Loucy (cell line): ENCODE results near the gene FGF14.

Source experiments
- H2AFZ ChIP-seq: fragments of 200-600 bp; sonication (generic); 2 replicates; pipeline ENCODE4 v1.6.0; 2016; ENCODE audit warnings: antibody characterized with exemption, mild to moderate bottlenecking, low read length, moderate library complexity
- H3F3A ChIP-seq: fragments of 200-600 bp; 2 replicates; pipeline ENCODE4 v1.6.0; 2016; ENCODE audit warnings: antibody characterized with exemption, low read depth, mild to moderate bottlenecking
- H3K27me3 ChIP-seq: fragments of 200-600 bp; sonication (generic); 2 replicates; pipeline ENCODE4 v1.6.1; 2014; ENCODE audit warnings: low read length, mild to moderate bottlenecking; ENCODE audit not compliant: insufficient read depth, poor library complexity, severe bottlenecking
- H3K36me3 ChIP-seq: fragments of 200-600 bp; sonication (generic); 2 replicates; pipeline ENCODE4 v1.6.1; 2016; ENCODE audit warnings: low read length; ENCODE audit not compliant: insufficient read depth
- H3K4me1 ChIP-seq: fragments of 200-600 bp; sonication (generic); 2 replicates; pipeline ENCODE4 v1.5.1; 2014; ENCODE audit warnings: low read length, mild to moderate bottlenecking; ENCODE audit not compliant: insufficient read depth, poor library complexity, severe bottlenecking
- H3K4me2 ChIP-seq: fragments of 200-600 bp; sonication (generic); 2 replicates; pipeline ENCODE4 v1.6.0; 2014; ENCODE audit warnings: antibody characterized with exemption, low read length, low read depth, mild to moderate bottlenecking; ENCODE audit not compliant: poor library complexity, severe bottlenecking
- H3K4me3 ChIP-seq: fragments of 200-600 bp; sonication (generic); 2 replicates; pipeline ENCODE4 v1.5.1; 2014; ENCODE audit warnings: low read length, mild to moderate bottlenecking, mixed read lengths; ENCODE audit not compliant: poor library complexity, severe bottlenecking
- H3K79me2 ChIP-seq: fragments of 200-600 bp; sonication (generic); 2 replicates; pipeline ENCODE4 v1.6.1; 2014; ENCODE audit warnings: low read length; ENCODE audit not compliant: insufficient read depth
- H3K9ac ChIP-seq: fragments of 200-600 bp; sonication (generic); 2 replicates; pipeline ENCODE4 v1.6.0; 2014; ENCODE audit warnings: mild to moderate bottlenecking, low read depth, low read length, moderate library complexity; ENCODE audit not compliant: poor library complexity, severe bottlenecking
- H3K9me2 ChIP-seq: fragments of 200-600 bp; sonication (generic); replicated peaks from 2 replicates; pipeline ENCODE4 v1.6.1; 2016; ENCODE audit warnings: low read depth, low read length, mixed read lengths
- H3K9me3 ChIP-seq: fragments of 200-600 bp; sonication (generic); 2 replicates; pipeline ENCODE4 v1.6.1; 2014; ENCODE audit warnings: mild to moderate bottlenecking, antibody characterized with exemption, low read length, low read depth; ENCODE audit not compliant: insufficient read depth
- H4K20me1 ChIP-seq: fragments of 200-600 bp; sonication (generic); 2 replicates; pipeline ENCODE4 v1.6.0; 2014; ENCODE audit warnings: antibody characterized with exemption, low read length, mild to moderate bottlenecking; ENCODE audit not compliant: insufficient read depth, poor library complexity, severe bottlenecking
- CTCF ChIP-seq: fragments of 200-600 bp; sonication (generic); conservative IDR thresholded peaks from 2 replicates; pipeline ENCODE4 v1.5.1; 2014; ENCODE audit warnings: mild to moderate bottlenecking, antibody characterized with exemption, low read length
- EZH2phosphoT487 ChIP-seq: fragments of 200-600 bp; IDR thresholded peaks from 2 replicates; pipeline ENCODE4 v1.6.1; 2018; ENCODE audit warnings: antibody characterized with exemption, mild to moderate bottlenecking, moderate library complexity, borderline replicate concordance

FGF14 gene

DNA sequence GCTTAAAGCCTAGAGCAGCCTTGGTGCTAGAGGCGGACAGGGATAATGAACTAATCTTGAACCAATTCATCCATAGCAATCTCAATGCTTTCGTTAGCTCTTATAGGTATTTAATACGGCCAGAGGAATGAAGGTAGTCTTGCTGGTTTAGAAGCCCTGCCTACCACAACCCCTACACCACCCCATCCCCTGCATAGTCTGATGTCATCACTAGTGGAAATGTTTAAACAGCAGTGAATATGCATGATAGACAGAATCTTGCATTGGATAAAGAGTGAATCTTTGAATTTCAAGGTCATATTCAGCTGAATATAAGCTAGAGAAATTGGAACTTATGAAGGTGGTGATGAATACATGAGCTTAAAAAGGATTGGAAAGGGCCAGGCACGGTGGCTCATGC is 627.5 kb downstream of the FGF14 start:
- no peaks in the 10 kb centered on the region for H3K4me1 ChIP-seq
- H3K4me2 ChIP-seq: no peak overlapping the region
- no peaks in the 10 kb centered on the region for H4K20me1 ChIP-seq
- no peak overlapping the region for H2AFZ ChIP-seq
- TF ChIP-seq EZH2phosphoT487: no peak
- TF ChIP-seq CTCF: no peak
- no peaks in the 10 kb centered on the region for H3K27me3 ChIP-seq
- H3K79me2 ChIP-seq: no peaks in the 10 kb centered on the region
- no peaks in the 10 kb centered on the region for H3F3A ChIP-seq
- no peaks in the 10 kb centered on the region for H3K36me3 ChIP-seq
- no peak overlapping the region for H3K4me3 ChIP-seq
- H3K9me2 ChIP-seq: no peaks in the 10 kb centered on the region
- H3K9ac ChIP-seq: no peak overlapping the region
- no peaks in the 10 kb centered on the region for H3K9me3 ChIP-seq

GRCh38 chr13:101773062-101773461 is 628.8 kb downstream of the FGF14 start:
- H3K36me3 ChIP-seq: no peaks in the 10 kb centered on the region
- H3K4me3 ChIP-seq: no peak overlapping the region
- TF ChIP-seq EZH2phosphoT487: no peak
- H3K27me3 ChIP-seq: no peaks in the 10 kb centered on the region
- H3K9me3 ChIP-seq: no peaks in the 10 kb centered on the region
- no peak overlapping the region for H3K4me2 ChIP-seq
- no peaks in the 10 kb centered on the region for H3K4me1 ChIP-seq
- no peaks in the 10 kb centered on the region for H3K79me2 ChIP-seq
- no peaks in the 10 kb centered on the region for H3K9me2 ChIP-seq
- no peak overlapping the region for H3K9ac ChIP-seq
- no peaks in the 10 kb centered on the region for H3F3A ChIP-seq
- no peaks in the 10 kb centered on the region for H4K20me1 ChIP-seq
- no peak overlapping the region for H2AFZ ChIP-seq

GRCh38 chr13:101767131-101767530 is 634.7 kb downstream of the FGF14 start:
- no peak overlapping the region for H3K4me3 ChIP-seq
- no peaks in the 10 kb centered on the region for H3K9me2 ChIP-seq
- H2AFZ ChIP-seq: no peak overlapping the region
- H3K9me3 ChIP-seq: no peaks in the 10 kb centered on the region
- H3K36me3 ChIP-seq: no peaks in the 10 kb centered on the region
- TF ChIP-seq CTCF: no peak
- no peak for TF ChIP-seq EZH2phosphoT487
- no peak overlapping the region for H3K9ac ChIP-seq
- no peaks in the 10 kb centered on the region for H3F3A ChIP-seq
- no peak overlapping the region for H3K4me2 ChIP-seq
- H3K27me3 ChIP-seq: no peaks in the 10 kb centered on the region
- H3K79me2 ChIP-seq: no peaks in the 10 kb centered on the region
- H4K20me1 ChIP-seq: no peaks in the 10 kb centered on the region
- H3K4me1 ChIP-seq: no peaks in the 10 kb centered on the region

DNA sequence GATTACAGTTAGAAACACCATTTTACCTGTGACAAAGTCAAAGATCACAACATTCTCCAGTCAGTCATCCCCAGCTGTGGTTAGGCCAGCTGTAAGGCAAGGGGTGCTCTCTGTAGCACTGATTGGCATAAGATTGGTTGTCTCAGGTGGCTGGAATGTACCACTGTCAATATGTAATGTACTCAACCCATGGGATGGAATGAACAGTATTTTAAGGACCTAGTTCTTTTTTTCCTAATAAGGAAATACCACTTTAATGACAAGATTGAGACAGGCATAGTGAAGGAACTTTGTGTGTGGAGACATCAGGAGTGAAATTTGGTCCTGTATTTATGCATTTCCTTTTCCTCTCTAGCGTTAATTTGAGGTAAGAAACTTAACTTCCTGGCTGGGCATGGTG is 638.7 kb downstream of the FGF14 start:
- no peak for TF ChIP-seq EZH2phosphoT487
- no peak for TF ChIP-seq CTCF
- H3K4me3 ChIP-seq: no peak overlapping the region
- no peak overlapping the region for H2AFZ ChIP-seq
- no peaks in the 10 kb centered on the region for H3K36me3 ChIP-seq
- no peaks in the 10 kb centered on the region for H4K20me1 ChIP-seq
- no peak overlapping the region for H3K9ac ChIP-seq
- no peaks in the 10 kb centered on the region for H3K9me2 ChIP-seq
- no peaks in the 10 kb centered on the region for H3K79me2 ChIP-seq
- no peaks in the 10 kb centered on the region for H3K4me1 ChIP-seq
- H3K9me3 ChIP-seq: no peaks in the 10 kb centered on the region
- no peaks in the 10 kb centered on the region for H3K27me3 ChIP-seq
- H3F3A ChIP-seq: no peaks in the 10 kb centered on the region
- H3K4me2 ChIP-seq: no peak overlapping the region
